CD4-positive, alpha-beta T cell (primary cell): ENCODE data around the gene LLGL2. TPM values are rescaled to one million over a fixed set of nuclear protein-coding genes. Genes with fewer than 3 reads are reported as not detected.
A peak's percentile ranks its signal among the peaks of the same experiment; 100 is the strongest.

Experiments used
- ATAC-seq: fragments of 200-7000 bp; cut with Tn5 transposase; one replicate; pipeline ENCODE4 v1.10.0; 2022; ENCODE audit warnings: mild to moderate bottlenecking; ENCODE audit not compliant: poor library complexity
- CTCF ChIA-PET: fragments of 350-600 bp; sonication (Branson Sonifier 250); formaldehyde crosslinking; loops from one replicate; lab custom pipeline; 2021; ENCODE audit warnings: antibody characterized with exemption, inconsistent platforms; lab: Charles Lee
- POLR2A ChIA-PET: fragments of 350-600 bp; sonication (Branson Sonifier 250); formaldehyde crosslinking; loops from one replicate; lab custom pipeline; 2021; ENCODE audit warnings: antibody characterized with exemption, inconsistent platforms; lab: Charles Lee
- DNase-seq, 14 experiments: peaks; one replicate each; pipeline ENCODE4 v3.0.0-alpha.2; 2013 to 2020; ENCODE audit warnings: mixed read lengths in 2 of 14
- H3K27ac ChIP-seq, 2 donors: one replicate each; pipeline versions ENCODE4 v1.5.1 to v1.7.0; 2013; ENCODE audit warnings: low read length in 2 of 2, low read depth in 1 of 2, mild to moderate bottlenecking in 1 of 2
- H3K27me3 ChIP-seq, 2 experiments: 1 replicate in 1 of 2; 2 replicates in 1 of 2; pipeline versions ENCODE4 v1.6.1 to v1.7.0; 2013; ENCODE audit warnings: low read length in 2 of 2, control low read depth in 1 of 2, mild to moderate bottlenecking in 1 of 2, moderate library complexity in 1 of 2; ENCODE audit not compliant: insufficient read depth in 2 of 2, control insufficient read depth in 1 of 2
- H3K36me3 ChIP-seq: one replicate; pipeline ENCODE4 v1.6.1; 2013; ENCODE audit warnings: low read length, control low read depth; ENCODE audit not compliant: insufficient read depth
- H3K4me1 ChIP-seq: one replicate; pipeline ENCODE4 v1.6.1; 2013; ENCODE audit warnings: low read length, control low read depth; ENCODE audit not compliant: insufficient read depth
- H3K4me3 ChIP-seq: one replicate; pipeline ENCODE4 v1.5.1; 2013; ENCODE audit warnings: mild to moderate bottlenecking, low read length, moderate library complexity
- H3K9me3 ChIP-seq, 2 experiments: 1 replicate in 1 of 2; 2 replicates in 1 of 2; pipeline versions ENCODE4 v1.6.1 to v1.7.0; 2013; ENCODE audit warnings: low read length in 2 of 2, mild to moderate bottlenecking in 2 of 2, control low read depth in 1 of 2, moderate library complexity in 1 of 2; ENCODE audit not compliant: control insufficient read depth in 1 of 2, insufficient read depth in 1 of 2
- H3K27ac Mint-ChIP-seq: one replicate; pipeline ENCODE4 v1.8.0; 2020; ENCODE audit warnings: mixed read lengths
- H3K27me3 Mint-ChIP-seq: one replicate; pipeline ENCODE4 v1.8.0; 2021; ENCODE audit warnings: mixed read lengths
- H3K36me3 Mint-ChIP-seq: one replicate; pipeline ENCODE4 v1.8.0; 2021; ENCODE audit warnings: low read depth, mixed read lengths
- H3K4me1 Mint-ChIP-seq: one replicate; pipeline ENCODE4 v1.8.0; 2021; ENCODE audit warnings: low read depth, mixed read lengths
- H3K4me3 Mint-ChIP-seq: one replicate; pipeline ENCODE4 v1.8.0; 2020; ENCODE audit warnings: mild to moderate bottlenecking, mixed read lengths
- H3K9me3 Mint-ChIP-seq: one replicate; pipeline ENCODE4 v1.8.0; 2020; ENCODE audit warnings: mixed read lengths
- intact Hi-C, 2 experiments: fragments of 100-400 bp; cut with DNase I in 1 of 2; cut with micrococcal nuclease in 1 of 2; formaldehyde crosslinking; loops; one replicate each; pipeline versions ENCODE4 v1.15.1 to v1.9.0; 2023 to 2025; cut with DNase I, micrococcal nuclease
- total RNA-seq, 174 experiments: library from RNA in 2 of 174; stranded (reverse) in 2 of 174; gene quantifications; one replicate each; pipeline ENCODE4 v1.2.3 and lab custom pipeline; 2021 to 2026
- TF ChIP-seq, protein P1 (sequence below): fragments of 200-600 bp; IDR thresholded peaks from one replicate; pipeline ENCODE4 v1.8.0; 2022; ENCODE audit warnings: antibody characterized with exemption, mild to moderate bottlenecking

Gene LLGL2
- total RNA-seq, 2 experiments from 2014 or later = 31.2 to 34.2 TPM

DNA sequence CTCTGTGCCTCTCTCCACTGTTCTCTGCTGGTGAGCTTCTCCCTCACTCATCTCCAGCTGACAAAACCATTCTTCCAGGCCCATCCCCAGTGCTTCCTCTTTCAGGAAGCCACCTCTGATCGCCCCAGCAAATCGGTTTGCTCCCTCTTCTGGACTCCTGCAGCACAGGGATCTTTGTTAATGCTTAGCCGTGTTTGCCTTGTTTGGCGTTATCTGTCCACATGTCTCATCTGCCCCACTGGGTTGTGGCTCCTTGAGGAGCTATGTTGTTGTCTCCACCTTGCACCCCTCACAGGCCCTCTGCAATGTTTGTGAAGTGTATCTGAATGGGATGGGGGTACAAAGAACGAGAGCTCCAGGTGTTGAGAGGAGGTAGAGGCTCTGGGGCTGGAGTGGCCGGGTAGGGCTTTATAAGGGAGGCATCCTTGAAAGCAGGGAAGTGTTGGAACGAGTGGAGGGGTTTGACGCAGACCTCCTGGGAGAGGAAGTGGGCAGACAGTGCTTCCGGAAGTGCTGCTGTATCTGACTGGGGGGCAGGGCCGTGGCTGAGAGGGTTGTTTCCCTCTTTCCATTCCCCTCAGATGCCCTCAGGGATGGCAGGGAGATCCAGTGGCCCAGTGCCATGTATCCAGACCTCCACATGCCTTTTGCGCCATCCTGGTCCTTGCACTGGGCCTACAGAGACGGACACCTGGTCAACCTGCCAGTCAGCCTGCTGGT, 38.0 kb upstream of the LLGL2 start:
- DNase-seq (peak in 13 of 14 experiments; percentile 6 to 81 (median 51)), ATAC-seq (peak; percentile 96)
- Histone ChIP-seq H3K27me3 (no peaks in the 10 kb centered on the region), H3K27ac (peak overlapping the region; percentile 55 to 65), H3K9me3 (no peaks in the 10 kb centered on the region), H3K4me1 (peaks cover 30% of the 10 kb centered on the region), H3K4me3 (peak overlapping the region; percentile 20), H3K36me3 (peaks cover 24% of the 10 kb centered on the region)
- TF ChIP-seq, protein P1, sequence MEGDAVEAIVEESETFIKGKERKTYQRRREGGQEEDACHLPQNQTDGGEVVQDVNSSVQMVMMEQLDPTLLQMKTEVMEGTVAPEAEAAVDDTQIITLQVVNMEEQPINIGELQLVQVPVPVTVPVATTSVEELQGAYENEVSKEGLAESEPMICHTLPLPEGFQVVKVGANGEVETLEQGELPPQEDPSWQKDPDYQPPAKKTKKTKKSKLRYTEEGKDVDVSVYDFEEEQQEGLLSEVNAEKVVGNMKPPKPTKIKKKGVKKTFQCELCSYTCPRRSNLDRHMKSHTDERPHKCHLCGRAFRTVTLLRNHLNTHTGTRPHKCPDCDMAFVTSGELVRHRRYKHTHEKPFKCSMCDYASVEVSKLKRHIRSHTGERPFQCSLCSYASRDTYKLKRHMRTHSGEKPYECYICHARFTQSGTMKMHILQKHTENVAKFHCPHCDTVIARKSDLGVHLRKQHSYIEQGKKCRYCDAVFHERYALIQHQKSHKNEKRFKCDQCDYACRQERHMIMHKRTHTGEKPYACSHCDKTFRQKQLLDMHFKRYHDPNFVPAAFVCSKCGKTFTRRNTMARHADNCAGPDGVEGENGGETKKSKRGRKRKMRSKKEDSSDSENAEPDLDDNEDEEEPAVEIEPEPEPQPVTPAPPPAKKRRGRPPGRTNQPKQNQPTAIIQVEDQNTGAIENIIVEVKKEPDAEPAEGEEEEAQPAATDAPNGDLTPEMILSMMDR = no peak
- Mint-ChIP-seq H3K4me1 (peaks cover 26% of the 10 kb centered on the region), H3K9me3 (no peaks in the 10 kb centered on the region), H3K4me3 (peak overlapping the region; percentile 76), H3K36me3 (peaks cover 43% of the 10 kb centered on the region), H3K27ac (peak overlapping the region; percentile 95), H3K27me3 (no peaks in the 10 kb centered on the region)
- intact Hi-C loops = no loop called here
- ChIA-PET POLR2A (interaction anchor here (0.7 to 3.1 kb wide), 7 partner anchors 12 to 293 kb away, joined by 3 to 32 read pairs (median 4); partner anchors contain the start of genes LLGL2, SLC25A19, TMEM94 and TSEN54), CTCF (interaction anchor here (0.8 kb wide), 1 partner anchor 61 kb away, joined by 3 read pairs; no protein-coding TSS in a partner anchor)

DNA sequence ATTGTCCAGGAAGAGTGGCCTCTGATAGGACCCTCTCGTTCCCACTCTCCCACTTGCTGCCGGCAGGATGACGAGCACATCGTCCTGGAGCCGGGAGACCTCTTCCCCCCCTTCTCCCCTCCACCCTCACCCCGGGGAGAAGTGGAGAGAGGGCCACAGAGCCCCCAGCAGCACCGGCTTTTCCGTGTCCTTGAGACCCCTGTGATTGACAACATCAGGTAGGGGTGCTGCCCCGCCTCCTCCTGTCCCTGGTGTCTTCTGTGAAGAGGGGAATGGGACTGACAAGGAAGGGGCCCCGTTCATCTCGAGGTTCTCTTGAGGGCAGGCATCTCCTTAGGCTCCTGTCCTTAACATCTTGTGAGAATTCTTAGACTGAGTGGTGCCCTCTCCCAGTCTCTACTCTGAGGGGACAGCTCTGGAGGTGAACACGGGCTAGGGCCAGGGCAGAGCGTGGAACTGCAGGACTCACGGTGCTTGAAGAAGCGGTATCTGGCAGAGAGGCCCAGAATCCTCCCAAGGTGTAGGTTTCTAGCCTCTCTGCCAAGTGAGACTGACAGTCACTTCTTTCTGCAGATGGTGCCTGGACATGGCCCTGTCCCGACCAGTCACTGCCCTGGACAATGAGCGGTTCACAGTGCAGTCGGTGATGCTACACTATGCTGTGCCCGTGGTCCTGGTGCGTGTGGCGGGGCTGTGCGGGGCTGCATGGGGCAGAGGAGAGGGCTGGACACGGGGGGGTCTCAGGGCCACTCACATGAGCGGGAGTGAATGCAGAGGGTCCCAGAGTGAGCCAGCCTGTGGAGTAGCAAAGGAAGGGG, 36.6 kb upstream of the LLGL2 start:
- CTCF ChIA-PET = no interaction called here
- Mint-ChIP-seq H3K9me3 (no peaks in the 10 kb centered on the region), H3K4me1 (peaks cover 26% of the 10 kb centered on the region), H3K4me3 (no peak overlapping the region), H3K36me3 (peaks cover 45% of the 10 kb centered on the region), H3K27ac (no peak overlapping the region), H3K27me3 (no peaks in the 10 kb centered on the region)
- no peaks in the 10 kb centered on the region for H3K9me3 ChIP-seq
- H3K4me3 ChIP-seq = no peak overlapping the region
- H3K27me3 ChIP-seq = no peaks in the 10 kb centered on the region
- ATAC-seq = no peak
- TF ChIP-seq, protein P1 = no peak
- no peak overlapping the region for H3K27ac ChIP-seq
- intact Hi-C loops = no loop called here
- DNase-seq = peak in 1 of 14 experiments; percentile 10
- peaks cover 30% of the 10 kb centered on the region for H3K4me1 ChIP-seq
- POLR2A ChIA-PET = interaction anchor here (2.1 to 3.1 kb wide), 2 partner anchors 28 to 32 kb away, joined by 23 to 32 read pairs; partner anchors contain the start of genes TMEM94 and TSEN54
- peaks cover 37% of the 10 kb centered on the region for H3K36me3 ChIP-seq

DNA sequence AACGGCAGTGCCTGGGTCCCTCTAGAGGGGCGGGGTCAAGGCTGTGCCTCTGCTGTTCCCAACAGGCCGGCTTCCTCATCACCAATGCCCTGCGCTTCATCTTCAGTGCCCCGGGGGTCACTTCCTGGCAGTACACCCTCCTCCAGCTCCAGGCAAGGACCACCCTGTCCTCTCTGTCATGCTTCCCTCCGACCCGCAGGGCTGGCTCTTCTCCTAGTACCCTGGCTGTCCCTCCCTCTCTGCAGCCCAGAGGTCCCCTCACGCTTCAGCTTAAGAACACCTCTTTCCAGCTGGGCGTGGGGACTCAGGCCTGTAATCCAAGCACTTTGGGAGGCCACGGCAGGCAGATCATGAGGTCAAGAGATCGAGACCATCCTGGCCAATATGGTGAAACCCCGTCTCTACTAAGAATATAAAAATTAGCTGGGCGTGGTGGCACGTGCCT, 36.0 kb upstream of the LLGL2 start:
- CTCF ChIA-PET = no interaction called here

More for the DNA sequence above, 36.0 kb upstream of the LLGL2 start:
- Histone ChIP-seq H3K27ac (no peak overlapping the region), H3K27me3 (no peaks in the 10 kb centered on the region), H3K36me3 (peaks cover 44% of the 10 kb centered on the region), H3K4me1 (peaks cover 30% of the 10 kb centered on the region), H3K4me3 (no peak overlapping the region), H3K9me3 (no peaks in the 10 kb centered on the region)
- Mint-ChIP-seq H3K36me3 (peaks cover 47% of the 10 kb centered on the region), H3K4me3 (no peak overlapping the region), H3K27me3 (no peaks in the 10 kb centered on the region), H3K27ac (peak overlapping the region; percentile 42), H3K9me3 (no peaks in the 10 kb centered on the region), H3K4me1 (peaks cover 26% of the 10 kb centered on the region)
- DNase-seq = no peak
- ATAC-seq = no peak
- POLR2A ChIA-PET = no interaction called here
- intact Hi-C loops = no loop called here
- TF ChIP-seq, protein P1 = no peak
